ENCODE measurements around the gene OR52E8.

Gene OR52E8

GRCh38 chr11:5857590-5857989, at the start of gene OR52E8:
Gene OR52E8 (minus strand): TSS chr11:5857690. CDS start chr11:5857690, 0 bp downstream.
- DNase-seq: no peak

DNA sequence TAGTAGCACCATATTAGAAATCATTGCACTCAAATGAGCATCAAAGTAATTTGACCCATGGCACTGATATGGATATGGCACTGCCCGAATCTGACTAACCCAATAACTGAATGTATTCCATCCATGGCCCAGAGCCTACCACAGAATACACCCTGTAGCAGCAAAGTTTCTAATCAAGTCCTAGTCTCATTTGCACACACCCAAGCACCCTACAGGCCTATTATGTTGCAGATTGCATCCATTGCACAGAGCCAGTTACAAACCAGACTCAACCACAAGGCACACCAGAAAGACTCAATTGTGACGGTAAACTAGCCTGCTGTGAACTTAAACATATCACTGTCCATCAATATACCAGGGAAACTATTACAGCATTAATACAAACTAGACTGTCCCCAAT, 42.0 kb upstream of the OR52E8 start:
- no peak for DNase-seq

- no peak for DNase-seq
Observed at GRCh38 chr11:5892908-5893307, 35.4 kb upstream of the OR52E8 start, which contains the start of gene OR52E5. Gene OR52E5 (plus strand): TSS chr11:5893208. CDS start chr11:5900777, 7,569 bp downstream.

- DNase-seq: no peak
Observed at GRCh38 chr11:5891216-5891800, 33.8 kb upstream of the OR52E8 start.

DNA sequence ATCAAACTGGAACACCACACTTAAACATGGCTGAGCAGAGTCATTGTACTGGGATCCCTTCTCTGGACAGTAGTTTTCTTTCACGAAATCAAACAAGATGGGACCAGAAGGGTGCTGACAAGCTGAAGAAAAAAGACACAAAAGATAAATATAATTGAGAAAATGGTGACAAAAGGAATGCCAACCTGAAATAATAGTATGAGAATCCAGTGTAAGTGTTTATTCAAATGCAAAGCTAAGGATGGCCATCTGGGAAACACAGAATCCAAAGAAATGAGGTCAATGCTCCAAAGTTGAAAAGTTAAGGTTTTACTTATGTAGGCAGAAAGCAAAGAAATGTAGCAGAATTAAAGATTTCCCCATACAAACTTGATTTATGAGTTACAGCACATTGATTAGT, 30.2 kb upstream of the OR52E8 start:
- DNase-seq: no peak

DNA sequence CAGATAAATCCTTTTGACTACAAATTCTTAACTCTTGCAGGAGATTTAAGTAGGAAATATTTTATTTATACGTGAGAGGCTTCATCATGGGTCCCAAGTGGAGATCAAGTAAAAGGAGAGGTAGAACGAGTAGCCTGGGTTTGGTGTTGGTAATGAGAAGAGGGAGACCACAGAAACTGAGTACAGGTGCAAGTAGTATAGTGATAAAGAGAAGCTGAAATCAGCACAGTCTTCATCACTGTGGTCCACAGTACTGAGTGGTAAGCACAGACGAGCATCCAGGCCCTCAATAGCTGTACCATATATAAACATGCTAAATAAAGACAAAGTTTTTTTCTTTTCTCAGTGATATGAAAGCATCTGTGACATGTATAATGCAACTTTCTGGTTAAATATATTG, 29.7 kb upstream of the OR52E8 start:
- DNase-seq: no peak

- DNase-seq: no peak
Observed at GRCh38 chr11:5881756-5882155, 24.3 kb upstream of the OR52E8 start.

DNA sequence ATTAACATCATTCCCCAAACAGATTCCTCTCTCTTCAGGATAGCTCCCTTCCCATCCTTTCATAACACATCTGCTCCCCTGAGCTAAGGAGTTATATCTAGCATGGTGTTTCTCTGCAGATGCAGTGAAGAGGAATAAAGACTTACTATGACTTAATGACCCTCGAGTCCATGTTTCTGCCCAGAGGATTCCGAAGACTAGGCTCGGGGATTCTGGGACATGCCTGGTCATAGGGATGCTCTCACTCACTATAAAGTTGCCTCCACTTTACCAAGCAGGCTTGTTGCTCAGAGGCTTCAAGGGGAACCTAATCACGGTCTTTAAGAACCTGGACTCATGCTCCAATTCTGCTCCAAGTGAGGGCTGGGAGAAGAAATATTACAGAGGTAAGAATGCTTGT, 22.8 kb upstream of the OR52E8 start, which contains the start of gene OR52E4:
TSS of gene OR52E4 (plus strand) at position 301 of the 400 bp plus-strand sequence. CDS start 3,664 bp downstream, outside the sequence.
- DNase-seq: no peak

- DNase-seq: no peak
Observed at GRCh38 chr11:5878564-5878963, 21.1 kb upstream of the OR52E8 start.

- no peak for DNase-seq
Observed at GRCh38 chr11:5865826-5866225, 8.3 kb upstream of the OR52E8 start.

DNA sequence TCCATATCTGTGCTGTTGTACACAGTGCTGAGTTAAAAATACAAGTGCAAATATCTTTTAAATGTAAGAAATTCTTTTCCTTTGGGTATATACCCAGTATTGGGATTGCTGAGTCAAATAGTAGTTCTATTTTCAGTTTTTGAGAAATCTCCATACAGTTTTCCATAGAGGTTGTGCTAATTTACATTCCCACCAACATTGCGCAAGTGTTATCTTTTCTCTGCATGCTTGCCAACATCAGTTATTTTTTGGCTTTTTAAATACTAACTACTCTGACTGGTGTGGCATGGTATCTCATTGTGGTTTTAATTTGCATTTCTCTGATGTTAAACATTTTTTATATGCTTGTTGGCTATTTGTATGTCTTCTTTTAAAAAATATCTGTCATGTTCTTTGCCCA, 6.5 kb downstream of the OR52E8 start:
- no peak for DNase-seq

DNA sequence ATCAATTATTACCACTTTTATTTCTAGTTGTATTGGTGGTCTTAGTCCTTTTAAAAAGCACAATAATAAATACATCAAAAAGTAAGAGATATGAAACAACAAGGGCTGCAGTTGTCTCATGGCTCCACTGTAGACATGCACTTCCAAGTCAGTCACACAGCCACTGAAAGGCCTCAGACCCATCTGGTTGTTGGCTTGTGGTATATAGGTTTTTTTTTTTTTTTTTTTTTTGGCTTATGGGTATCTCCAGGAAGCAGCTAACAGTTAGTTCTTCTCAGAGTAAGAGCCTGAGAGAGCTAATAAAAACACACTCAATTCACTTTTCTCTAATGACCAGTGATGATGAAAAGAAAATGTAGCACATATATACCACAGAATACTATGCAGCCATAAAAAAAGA, 9.8 kb downstream of the OR52E8 start:
- no peak for DNase-seq

DNA sequence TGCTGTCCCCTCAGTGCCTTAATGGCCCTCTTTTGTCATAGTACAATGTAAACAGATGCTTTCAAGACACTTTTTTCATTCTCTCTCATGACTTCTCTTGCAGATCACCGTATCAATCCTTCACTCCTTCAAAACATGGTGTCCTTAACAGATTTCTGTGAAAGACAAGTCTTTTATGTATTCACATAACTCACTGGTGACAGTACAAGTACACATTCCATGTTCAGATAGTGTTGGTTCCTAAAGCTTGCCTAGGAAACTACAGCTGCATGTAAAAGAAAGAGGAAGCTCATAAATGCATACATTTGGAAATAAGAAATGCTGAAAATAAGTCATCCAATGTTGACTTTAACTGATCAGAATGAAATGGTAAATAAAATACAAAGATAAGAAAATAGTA, 10.8 kb downstream of the OR52E8 start:
- DNase-seq: no peak

DNA sequence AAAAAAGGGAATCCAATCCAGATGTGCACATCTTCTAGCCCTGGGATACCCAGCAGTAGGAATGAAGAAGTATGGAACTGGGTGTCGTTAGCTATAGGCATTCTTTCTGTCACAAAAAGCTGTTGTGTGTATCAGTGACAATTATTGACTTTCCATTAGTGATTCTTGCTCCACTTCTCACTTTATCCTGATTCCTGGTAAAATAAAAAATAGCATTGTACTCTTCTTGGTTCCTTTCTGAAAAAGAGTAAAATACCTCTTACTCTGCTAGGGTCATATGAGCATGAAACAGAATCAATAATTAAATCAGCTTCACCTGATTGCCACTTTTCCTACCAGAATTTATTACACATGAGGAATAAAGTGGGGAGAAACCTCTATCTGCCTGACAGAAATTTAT, 15.7 kb downstream of the OR52E8 start, which contains the start of gene OR52E6:
TSS of gene OR52E6 (minus strand) at position 101 of the 400 bp plus-strand sequence. CDS start at position 101, 0 bp downstream.
- DNase-seq: no peak

GRCh38 chr11:5837695-5838094, 19.8 kb downstream of the OR52E8 start:
- no peak for DNase-seq

DNA sequence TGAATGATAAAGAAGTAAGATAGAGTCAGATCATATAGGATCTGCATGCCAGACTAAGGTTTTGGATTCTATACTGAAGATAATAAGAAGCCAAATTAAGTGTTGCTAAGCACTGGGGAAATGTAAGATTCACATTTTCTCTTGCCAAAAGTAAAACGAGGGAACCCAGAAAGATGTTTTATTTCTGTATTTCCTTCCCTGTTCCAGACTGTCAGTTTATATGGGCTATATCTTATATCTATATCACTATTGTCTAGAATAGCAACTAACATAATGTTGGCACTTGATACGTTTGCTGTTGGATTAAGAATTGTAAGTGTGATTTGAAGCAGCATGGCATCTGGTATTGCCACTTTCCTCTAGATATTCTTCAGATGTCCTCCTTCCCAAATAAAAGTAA, 24.0 kb downstream of the OR52E8 start:
- DNase-seq: no peak

DNA sequence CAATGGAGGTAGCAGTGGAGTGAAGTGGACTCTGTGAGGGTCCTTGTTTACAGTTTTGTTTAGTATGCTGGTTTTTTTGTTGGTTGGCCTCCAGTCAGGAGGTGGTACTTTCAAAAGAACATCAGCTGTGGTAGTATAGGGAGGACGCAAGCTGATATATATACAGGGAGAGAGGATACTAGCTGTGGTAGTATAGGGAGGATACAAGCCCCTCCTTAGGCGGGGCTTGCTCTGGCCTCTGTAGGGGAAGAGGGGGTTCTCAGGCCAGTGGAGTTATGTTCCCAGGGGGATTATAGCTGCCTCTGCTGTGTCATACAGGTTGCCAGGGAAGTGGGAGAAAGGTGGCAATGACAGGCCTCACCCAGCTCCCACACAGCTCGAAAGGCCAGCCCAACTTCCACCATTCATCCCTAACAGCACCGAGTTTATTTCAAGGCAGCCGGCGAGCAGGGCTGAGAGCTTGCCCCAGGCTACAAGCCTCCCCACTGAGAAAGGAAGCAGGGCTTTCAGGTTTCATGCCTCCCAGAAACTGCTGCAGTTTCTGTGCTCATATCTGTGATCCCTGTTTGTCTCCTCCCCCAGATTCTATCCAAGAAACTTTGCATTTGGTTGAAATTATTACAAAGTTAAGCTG, 26.2 kb downstream of the OR52E8 start:
- no peak for DNase-seq

DNA sequence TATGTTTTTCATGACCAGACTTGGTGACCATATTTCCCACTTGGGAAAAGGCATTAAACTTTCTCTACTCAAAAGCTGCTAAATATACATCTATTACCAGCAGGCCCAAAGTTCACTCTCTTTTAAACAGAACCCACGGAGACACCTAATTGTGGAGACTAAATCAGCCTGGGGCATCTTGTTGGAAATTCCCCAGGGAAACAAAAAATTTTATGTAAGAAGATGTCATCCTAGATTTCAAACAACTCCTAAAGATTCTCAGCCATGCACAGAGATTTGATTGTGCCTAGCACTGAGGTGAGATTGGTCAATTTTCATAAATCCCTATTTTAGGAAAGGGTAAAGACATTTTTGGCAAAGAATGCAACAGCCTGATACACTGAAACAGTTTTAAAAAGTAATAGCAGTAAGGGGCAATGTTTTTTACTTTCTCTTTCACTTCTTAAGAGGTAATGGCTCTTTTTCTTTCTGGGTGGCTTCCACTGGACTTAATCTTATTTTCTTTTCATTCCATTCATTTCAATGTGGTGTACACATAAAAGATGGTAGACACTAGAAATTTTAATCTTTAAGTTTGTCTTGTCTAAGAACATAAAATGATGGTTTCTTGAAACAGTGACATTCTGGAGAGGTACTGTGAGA, 39.1 kb downstream of the OR52E8 start:
- DNase-seq: no peak

GRCh38 chr11:5815534-5815933, 42.0 kb downstream of the OR52E8 start:
- DNase-seq: no peak

- no peak for DNase-seq
Observed at GRCh38 chr11:5809905-5810795, 47.3 kb downstream of the OR52E8 start.

GRCh38 chr11:5809122-5809519, 48.4 kb downstream of the OR52E8 start:
- DNase-seq: peak; percentile 3

DNA sequence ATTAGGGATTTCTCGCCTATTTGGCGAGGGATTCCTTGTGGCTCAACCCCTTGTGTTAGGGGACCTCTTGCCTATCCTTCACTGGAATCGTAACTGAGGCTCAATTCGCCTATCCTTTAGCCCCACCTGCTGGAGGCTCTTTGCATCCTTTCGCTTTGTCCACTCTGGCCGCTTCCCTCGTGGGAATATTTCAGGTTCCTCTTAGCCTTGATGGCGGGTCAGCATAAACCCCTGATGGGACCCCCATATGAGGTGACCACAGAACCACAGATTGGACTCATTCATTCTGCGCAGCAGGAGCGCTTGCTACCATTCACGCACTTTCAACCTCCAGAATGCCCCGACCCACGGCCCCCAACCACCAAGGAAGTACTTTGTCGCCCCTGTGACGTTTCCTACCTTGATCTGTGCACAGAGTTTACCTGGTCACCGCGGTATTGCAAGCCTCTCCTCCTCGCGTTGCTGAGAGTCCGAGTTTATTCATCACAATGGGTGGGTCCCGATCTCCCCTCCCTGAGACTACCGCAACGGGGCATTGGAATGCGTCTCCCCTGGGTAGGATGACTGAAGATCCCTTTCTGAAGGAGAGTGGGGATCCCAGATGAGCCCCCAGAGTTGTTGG, 48.9 kb downstream of the OR52E8 start, which contains the start of gene OR52N2:
TSS of gene OR52N2 (plus strand) at position 425 of the 622 bp plus-strand sequence. CDS start 11,412 bp downstream, outside the sequence.
- peak; percentile 75 for DNase-seq

Measured in activated CD4-positive, alpha-beta T cell treated with anti-CD3 and anti-CD28 coated beads, Interleukin-2, Interleukin-6, amounts not matched to agents 100 ng/mL and 50 ng/mL, durations not matched to agents 16 hours and 8 hours (primary cell).